Activated effector memory CD4-positive, alpha-beta T cell treated with Interleukin-2 at 50 U/mL for 16 hours (primary cell): Measurements from ENCODE around the gene FRAT1.
A peak's percentile ranks its signal among the peaks of the same experiment; 100 is the strongest.

Source experiments
- DNase-seq: peaks from one replicate; pipeline ENCODE4 v3.0.0-alpha.2; 2020

FRAT1 gene

GRCh38 chr10:97311111-97311626 is 7.9 kb upstream of the FRAT1 start:
- no peak for DNase-seq

GRCh38 chr10:97312897-97313296 is 6.2 kb upstream of the FRAT1 start:
- DNase-seq = no peak

GRCh38 chr10:97314671-97315070 is 4.4 kb upstream of the FRAT1 start:
- no peak for DNase-seq

- DNase-seq = peak; percentile 56
Observed at GRCh38 chr10:97319671-97320479, 804 bp downstream of the FRAT1 start.

- DNase-seq = no peak
Observed at GRCh38 chr10:97320480-97321031, 1.5 kb downstream of the FRAT1 start.

- DNase-seq = no peak
Observed at GRCh38 chr10:97321032-97321803, 2.1 kb downstream of the FRAT1 start.

GRCh38 chr10:97321804-97322190 is 2.7 kb downstream of the FRAT1 start:
- DNase-seq = no peak

GRCh38 chr10:97323501-97323900 is 4.4 kb downstream of the FRAT1 start:
- DNase-seq = no peak

- DNase-seq = no peak
Observed at GRCh38 chr10:97325754-97326153, 6.7 kb downstream of the FRAT1 start.

GRCh38 chr10:97327348-97328294 is 8.6 kb downstream of the FRAT1 start:
- no peak for DNase-seq

GRCh38 chr10:97328646-97329453 is 9.8 kb downstream of the FRAT1 start:
- no peak for DNase-seq

- no peak for DNase-seq
Observed at GRCh38 chr10:97329766-97330165, 10.7 kb downstream of the FRAT1 start.

GRCh38 chr10:97331153-97331703 is 12.2 kb downstream of the FRAT1 start:
- no peak for DNase-seq

- DNase-seq = no peak
Observed at GRCh38 chr10:97332591-97333350, 13.7 kb downstream of the FRAT1 start.

GRCh38 chr10:97333351-97333600 is 14.2 kb downstream of the FRAT1 start:
- no peak for DNase-seq

GRCh38 chr10:97333601-97334369 is 14.7 kb downstream of the FRAT1 start:
- DNase-seq = peak; percentile 13

- DNase-seq = peak; percentile 84
Observed at GRCh38 chr10:97334370-97335175, 15.5 kb downstream of the FRAT1 start, which contains the start of gene FRAT2. Gene FRAT2 (minus strand): TSS chr10:97334729. CDS start chr10:97334572, 157 bp downstream.

- no peak for DNase-seq
Observed at GRCh38 chr10:97335188-97335619, 16.1 kb downstream of the FRAT1 start.

GRCh38 chr10:97336006-97336405 is 16.9 kb downstream of the FRAT1 start:
- DNase-seq = no peak
